GM12891 (cell line): ENCODE results near the gene JCAD.

Experiments
- POLR2A ChIP-seq: IDR thresholded peaks from 2 replicates; pipeline ENCODE4 v1.6.1; 2011; ENCODE audit warnings: low read depth, low read length, control low read depth
- POLR2AphosphoS5 ChIP-seq: IDR thresholded peaks from 2 replicates; pipeline ENCODE4 v1.6.1; 2011; ENCODE audit warnings: low read depth, low read length, control low read depth
- SPI1 ChIP-seq: IDR thresholded peaks from 2 replicates; pipeline ENCODE4 v1.6.1; 2011; ENCODE audit warnings: low read depth, low read length, control low read depth
- TAF1 ChIP-seq: IDR thresholded peaks from 2 replicates; pipeline ENCODE4 v1.6.1; 2011; ENCODE audit warnings: low read depth, low read length, control low read depth

DNA sequence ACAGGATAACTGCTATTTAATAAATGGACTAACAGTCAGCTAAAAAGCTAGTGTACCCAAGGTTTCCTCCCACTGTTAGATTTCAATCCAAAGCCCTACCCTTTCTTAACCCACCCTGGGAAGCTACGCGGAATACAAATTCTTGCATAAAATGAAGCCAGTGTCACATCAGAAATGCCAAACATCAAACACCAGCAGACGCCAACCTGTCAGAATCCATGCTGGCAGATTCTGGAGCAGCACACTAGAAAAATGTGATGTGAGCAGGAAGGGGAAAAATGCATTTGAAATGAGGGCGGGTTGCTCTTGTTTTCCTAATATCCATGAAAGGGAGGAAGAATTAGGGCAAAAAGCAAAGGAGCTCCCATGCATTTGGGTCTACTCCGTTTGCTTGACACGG, 16.1 kb upstream of the JCAD start:
- TF ChIP-seq POLR2AphosphoS5 = no peak
- no peak for TF ChIP-seq POLR2A
- TF ChIP-seq TAF1 = no peak
- no peak for TF ChIP-seq SPI1
